Anterior cingulate cortex (tissue), 58 donors: ENCODE data around the gene TPRX1.
A peak's percentile ranks its signal among the peaks of the same experiment; 100 is the strongest.
"Not testable (repeated sequence)": the region's sequence is repeated elsewhere in the genome, so short reads cannot be mapped to it uniquely, and the experiment has no call there.

Experiments used
- DNase-seq, 58 donors: peaks; one replicate each; lab custom pipeline; 2025; lab: John Stamatoyannopoulos, UW

Gene TPRX1

DNA sequence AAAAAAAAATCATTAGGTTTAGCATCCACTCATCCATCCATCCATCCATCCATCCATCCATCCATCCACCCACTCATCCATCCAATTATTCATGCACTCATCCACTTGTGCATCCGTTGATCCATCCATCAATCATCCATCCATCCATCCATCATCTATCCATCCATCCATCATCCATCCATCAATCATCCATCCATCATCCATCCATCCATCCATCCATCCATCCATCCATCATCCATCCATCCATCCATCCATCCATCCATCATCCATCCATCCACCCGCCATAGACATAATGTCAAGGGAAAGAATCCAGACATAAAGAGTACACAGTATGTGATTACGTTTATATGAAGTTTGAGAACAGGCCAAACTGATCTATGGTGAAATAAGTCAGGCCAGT lies 34.8 kb downstream of the TPRX1 start:
- no peak for DNase-seq

DNA sequence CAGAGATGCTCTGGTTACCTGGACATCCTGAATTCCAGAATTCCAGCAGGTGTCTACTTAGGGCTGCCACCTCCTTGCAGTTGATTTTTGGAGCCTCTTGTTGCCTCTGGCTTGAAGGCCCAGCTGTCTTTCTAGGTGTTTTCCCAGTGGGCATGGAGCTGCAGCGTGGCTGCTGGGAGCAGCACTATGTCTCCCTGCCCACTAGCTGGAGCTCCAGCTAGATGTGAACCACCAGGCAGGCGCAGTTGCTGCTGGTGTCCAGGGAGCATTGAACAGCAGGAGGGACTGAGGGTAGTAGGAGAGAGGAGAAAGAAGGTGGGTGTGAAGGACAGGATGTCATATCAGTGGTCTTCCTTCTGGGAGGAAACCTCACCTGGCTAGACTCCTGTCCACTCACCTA lies 35.7 kb downstream of the TPRX1 start:
- DNase-seq: no peak

DNA sequence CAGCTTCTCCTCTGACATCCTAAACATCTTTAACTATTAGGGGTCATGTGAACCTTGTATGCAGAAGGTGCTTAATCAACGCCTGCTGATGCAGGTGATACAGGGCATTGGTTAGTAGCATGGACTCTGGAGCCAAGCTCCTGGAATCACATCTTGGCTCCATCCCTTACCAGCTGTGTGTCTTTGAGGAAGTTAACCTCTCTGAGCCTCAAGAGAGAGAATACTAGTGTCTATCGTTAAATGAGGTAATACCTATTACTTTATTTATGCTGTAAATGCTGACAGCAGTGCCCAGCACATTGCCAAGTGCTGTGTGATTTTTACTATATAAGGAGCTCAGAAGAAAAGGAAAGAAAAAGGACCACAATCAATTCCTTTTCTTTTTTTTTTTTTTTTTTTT lies 37.0 kb downstream of the TPRX1 start:
- no peak for DNase-seq

DNA sequence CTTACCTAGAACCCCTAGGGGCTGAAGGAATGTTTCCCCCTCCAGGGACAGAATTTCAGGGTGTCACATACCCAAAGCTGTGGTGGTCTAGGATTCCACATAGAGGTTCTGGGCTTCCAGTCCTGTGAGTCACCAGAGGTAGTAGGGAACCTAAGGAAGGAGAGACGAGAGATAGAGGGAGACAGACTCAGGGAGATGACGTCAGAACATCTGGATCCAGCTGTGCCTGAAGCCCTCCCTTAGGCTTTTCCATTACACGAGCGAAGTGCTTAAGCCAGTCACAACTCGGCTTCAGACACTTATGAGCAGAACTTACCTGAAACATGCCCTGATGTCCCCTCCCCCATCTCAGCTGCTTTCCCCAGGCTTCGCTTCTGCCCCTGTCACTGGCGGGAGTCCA lies 37.7 kb downstream of the TPRX1 start:
- DNase-seq: no peak

DNA sequence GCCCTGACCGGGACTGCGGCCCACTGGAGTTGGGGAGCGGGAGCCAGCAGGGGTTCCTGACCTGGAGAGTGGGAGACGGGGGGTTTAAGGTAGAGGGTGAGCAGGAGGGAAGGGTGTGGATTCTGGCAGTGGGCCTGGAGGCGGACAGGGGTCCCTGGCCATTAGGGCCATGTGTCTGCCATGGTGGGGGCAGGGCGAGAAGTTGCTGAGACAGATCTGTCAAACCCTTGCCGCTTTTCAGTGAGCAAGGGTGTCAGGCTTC lies 38.1 kb downstream of the TPRX1 start:
- no peak for DNase-seq

DNA sequence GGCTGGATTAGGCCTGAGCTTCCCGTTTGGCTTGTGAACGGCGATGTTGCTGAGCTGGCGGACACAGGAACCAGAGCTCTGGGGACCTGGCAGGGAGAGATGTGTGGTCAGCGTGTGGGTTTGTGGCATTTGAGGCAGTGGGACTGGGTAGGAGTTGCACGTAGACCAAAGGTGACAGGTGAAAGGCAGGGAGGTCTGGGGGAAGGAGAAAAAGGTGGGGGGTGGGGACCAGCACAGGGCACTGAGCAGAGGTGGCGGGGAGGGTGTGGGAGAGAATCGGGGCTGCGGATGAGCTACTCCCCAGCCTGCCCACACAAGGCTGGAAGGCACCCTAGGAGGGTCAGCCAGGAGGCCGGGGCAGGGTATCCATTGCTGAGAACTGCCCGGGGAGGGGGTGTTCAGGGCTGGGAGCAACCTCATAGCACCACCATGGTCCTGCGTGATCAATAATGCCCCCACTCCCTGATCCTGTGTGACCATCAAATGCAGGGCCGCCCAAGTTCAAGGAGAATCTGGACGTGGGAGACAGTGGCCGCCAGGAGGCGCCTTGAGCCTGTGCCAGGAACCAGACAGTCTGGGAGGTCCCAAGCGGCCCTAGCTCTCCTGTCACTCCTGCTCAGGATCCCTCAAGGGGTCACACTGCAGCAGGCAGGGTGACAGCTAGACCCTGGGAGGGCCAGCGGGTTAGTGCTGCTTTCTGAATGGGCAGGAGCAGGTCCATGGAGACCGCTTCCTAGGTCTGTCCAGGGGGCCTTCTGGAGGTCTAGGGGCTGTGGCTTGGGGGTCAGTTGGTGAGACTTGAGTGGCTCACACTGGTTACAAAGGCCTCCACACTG lies 38.6 kb downstream of the TPRX1 start:
- peak in 49 of 58 donors; percentile 2 to 76 (median 40) for DNase-seq

DNA sequence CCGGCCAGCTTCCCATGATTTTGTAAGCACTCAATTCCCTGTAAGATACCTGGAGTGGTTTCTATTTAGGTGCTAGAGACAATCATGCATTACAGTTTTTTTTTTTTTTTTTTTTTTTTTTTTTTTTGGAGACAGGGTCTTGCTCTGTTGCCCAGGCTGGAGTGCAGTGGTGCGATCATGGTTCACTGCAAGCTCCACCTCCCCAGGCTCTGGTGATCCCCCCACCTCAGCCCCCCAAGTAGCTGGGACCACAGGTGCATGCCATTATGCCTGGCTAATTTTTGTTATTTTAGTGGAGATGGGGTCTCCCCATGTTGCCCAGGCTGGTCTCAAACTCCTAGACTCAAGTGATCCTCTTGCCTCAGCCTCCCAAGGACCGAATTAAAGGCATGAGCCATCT lies 39.6 kb downstream of the TPRX1 start:
- DNase-seq: not testable (repeated sequence)

DNA sequence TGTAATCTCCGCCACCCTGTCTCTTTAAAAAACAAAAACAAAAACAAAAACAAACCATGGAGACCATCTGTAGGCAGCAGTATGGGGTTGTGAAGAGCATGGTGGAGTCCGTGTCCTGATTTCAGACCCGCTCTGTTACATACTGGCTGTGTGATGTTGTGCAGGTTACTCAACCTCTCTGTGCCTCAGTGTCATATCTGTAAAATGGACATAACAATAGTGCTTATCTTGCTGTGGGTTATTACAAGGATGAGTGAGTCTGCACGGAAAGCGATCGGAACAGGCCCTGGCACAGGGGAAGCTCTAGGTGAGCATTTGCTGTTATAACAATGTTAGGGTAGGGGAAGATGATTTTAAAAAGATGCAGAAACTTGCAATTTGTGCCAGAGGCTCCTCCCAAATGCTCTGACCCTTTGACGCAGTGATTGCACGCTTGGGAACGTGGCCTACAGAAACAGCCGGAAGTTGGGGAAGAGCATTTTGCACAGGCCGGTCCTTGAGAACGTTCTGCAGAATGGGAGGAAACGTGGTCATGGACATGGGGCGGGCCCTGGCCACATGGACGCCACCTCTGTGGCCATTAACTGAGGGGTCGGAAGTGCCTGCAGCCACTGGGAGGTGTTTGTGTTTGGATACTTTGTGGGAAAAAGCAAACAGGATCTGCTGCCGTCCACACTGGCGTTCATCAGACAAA lies 41.6 kb downstream of the TPRX1 start:
- no peak for DNase-seq

DNA sequence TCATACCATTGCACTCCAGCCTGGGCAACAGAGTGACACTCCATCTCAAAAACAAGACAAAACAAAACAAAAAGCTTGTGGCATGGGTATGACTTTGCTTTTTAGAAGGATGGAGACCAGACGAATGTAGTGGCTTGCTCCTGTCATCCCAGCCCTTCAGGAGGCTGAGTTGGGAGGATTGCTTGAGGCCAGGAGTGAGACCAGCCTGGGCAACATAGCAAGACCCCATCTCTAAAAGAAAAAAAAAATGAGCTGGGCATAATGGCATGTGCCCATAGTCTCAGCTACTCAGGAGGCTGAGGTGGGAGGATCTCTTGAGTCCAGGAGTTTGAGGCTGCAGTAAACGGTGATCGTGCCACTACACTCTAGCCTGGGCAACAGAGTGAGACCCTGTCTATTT lies 42.2 kb downstream of the TPRX1 start:
- no peak for DNase-seq

DNA sequence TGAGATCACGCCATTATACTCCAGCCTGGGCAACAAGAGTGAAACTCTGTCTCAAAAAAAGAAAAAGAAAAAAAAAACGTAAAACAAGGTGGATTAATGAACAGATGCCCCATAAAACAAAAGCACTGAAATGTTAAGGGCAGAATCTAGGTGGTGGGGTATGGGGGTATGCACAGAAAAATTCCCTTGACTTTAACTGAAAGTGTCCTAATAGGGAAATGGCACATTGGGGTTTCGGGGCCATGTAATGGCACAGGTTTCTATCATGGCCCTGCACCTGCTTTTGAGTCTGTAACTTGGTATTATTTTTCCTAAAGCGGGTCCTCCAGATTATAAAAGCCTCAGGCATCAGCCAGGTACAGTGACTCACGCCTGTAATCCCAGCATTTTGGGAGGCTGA lies 42.8 kb downstream of the TPRX1 start:
- no peak for DNase-seq

DNA sequence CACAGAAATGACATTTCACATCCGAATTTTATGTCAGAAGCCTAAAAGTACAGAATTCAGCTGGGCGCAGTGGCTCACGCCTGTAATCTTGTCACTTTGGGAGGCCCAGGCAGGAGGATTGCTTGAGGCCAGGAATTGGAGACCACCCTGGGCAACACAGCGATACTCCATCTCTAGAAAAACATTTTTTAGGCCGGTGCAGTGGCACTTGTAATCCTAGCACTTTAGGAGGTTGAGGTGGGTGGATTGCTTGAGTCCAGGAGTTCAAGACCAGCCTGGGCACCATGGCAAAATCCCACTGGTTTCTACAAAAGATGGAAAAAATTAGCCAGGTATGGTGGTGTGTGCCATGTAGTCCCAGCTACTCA lies 43.7 kb downstream of the TPRX1 start:
- DNase-seq: no peak

DNA sequence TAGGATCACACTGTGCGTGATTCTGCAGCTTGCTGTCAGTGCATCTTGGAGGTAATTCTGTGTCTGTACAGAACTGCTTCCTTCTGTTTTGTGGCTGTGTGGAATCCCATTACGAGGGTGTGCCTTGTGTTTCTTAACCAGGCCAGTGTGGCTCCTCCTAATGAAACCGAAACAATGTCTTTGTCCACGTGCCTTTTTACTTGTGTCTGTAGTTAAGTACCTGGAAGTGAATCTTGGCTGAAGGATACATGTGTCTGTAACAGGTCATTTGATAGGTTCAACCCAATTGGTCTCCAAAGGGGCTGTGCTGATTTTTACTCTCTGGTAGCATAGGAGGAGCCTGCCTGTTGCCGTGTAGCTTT lies 45.9 kb downstream of the TPRX1 start:
- DNase-seq: no peak

DNA sequence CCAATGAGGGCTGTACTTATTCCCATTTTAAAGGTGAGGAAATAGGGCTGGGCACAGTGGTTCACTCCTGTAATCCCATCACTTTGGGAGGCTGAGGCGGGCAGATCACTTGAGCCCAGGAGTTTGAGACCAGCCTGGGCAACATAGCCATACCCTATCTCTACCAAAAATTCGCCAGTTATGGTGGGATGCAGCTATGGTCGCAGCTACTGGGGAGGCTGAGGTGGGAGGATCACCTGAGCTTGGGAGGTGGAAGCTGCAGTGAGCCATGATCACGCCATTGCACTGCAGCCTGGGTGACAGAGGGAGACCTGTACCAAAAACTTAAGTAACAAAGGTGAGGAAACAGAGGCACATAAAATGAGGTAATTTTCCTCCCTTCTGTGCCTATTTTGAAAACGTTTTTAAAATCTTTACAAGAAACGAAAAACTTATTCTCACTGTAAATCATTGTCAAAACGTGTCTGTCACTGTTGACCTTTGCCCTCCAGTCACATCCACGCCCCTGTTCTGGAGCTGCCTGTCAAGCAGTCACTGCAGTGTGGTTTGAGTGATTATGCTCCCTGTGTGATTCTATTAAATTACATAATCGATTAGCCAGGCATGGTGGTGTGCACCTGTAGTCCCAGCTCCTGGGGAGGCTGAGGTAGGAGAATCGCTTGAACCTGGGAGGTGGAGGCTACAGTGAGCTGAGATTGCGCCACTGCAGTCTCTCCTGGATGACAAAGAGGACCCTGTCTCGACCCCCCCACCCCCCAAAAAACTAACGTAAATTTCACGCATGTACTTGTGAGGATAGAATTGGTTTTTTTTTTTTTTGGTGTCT lies 46.5 kb downstream of the TPRX1 start:
- no peak for DNase-seq

DNA sequence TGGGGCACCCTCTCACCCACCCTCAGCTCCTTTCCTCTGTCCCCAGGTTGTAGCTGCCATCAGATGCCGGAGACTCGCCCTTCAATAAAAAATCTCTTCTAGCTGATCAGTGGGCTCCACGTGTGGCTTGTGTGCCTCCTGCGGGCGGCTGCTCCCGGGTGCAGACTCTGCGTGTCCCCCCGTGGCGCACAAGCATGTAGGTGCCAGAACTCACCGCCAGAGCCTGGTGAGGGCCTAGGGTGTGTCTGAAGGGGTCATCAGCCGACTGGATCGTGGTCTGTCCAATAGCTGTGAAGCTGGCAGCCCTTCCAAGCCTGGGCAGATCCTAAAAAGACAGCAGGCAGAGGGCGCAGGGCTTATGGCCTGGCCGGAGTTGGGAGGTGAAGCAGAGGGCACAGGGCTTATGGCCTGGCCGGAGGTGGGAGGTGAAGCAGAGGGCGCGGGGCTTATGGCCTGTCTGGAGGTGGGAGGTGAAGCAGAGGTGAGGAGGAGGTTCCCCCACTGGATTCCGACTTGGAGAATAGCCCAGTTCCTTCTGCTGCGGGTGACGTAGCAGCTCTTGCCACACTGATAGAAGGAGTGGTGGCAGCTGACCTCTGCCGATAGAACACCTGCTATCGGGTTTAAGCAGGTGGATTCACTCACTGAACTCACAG lies 47.3 kb downstream of the TPRX1 start:
- DNase-seq: no peak

DNA sequence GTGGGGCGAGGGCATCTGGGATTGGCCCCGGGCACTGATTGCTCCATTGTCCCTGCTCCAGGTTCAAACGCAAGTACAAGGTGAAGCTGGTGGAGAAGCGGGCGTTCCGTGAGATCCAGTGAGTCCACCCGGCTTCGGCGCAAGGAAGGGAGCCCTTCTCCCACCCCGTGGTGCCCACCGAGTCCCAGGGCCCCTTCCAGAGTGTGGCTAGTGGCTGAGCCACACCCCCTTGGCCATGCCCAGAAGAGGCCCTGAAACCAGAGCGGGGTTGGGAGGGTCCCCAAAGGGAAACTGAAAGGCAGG lies 47.8 kb downstream of the TPRX1 start:
- DNase-seq: no peak

DNA sequence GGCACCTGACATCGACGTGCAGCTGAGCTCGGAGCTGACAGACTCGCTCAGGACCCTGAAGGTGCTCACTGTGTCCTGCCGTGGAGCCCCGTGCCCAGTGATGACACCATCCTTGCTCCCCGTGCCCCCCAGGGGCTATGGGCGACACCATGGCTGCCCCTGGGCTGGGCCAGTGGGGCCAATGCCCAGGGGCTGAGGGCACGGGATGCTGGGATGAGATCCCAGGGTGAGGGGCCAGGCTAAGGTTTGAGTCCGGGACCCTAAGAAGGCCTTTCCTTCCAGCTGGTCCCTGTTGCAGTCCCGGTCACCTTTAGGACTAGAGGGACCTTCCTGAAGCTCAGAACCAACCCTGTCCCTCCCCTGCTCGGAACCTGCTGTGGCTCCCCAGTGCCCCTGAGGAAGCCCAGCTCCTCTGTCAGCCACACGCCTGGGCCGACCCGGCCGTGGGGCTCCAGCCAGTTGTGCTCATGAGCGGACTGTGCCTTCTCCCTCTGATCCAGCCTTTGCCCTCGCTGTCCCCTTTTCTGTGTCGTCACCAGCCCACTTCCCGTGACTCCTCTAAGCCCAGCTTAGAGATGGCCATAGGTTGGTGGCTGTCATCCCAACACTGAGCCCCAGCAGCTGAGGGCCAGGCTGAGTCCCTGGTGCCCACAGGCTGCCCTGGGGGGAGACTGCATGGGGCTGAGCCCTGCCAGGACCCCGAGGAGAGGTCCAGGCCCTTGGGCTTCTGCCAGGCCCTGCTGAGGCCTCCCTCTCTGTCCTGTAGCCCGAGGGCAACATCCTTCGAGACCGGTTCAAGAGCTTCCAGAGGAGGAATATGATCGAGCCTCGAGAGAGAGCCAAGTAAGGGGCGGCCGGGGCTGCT lies 48.4 kb downstream of the TPRX1 start:
- DNase-seq: no peak

DNA sequence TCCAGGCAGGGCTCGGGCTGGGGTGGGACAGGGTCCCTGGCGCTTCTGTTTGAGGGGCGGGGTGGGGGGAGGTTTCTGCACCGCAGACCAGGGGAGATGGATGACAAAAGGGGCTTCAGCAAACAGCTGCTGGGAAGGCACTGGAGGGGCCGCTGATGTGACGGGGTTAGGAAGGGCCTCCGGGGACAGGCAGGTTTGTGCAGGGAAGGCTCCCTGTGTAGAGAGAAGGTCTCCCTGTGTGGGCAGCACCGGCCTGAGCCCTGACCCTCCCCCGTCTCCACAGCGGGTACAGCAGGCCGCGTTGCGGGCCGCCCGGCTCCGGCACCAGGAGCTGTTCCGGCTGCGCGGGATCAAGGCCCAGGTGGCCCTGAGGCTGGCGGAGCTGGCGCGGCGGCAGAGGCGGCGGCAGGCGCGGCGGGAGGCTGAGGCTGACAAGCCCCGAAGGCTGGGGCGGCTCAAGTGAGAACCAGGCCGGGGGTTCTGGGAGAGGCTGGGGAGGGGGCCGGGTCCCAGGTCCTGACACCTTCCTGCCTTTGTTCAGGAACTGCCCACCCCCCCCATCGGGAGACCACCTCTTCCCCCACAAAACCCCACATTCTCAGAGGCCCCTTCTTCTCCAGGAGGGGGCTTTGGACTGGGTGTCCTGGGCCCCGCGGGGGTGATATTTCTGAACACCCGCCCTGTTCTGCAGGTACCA lies 49.1 kb downstream of the TPRX1 start:
- no peak for DNase-seq

DNA sequence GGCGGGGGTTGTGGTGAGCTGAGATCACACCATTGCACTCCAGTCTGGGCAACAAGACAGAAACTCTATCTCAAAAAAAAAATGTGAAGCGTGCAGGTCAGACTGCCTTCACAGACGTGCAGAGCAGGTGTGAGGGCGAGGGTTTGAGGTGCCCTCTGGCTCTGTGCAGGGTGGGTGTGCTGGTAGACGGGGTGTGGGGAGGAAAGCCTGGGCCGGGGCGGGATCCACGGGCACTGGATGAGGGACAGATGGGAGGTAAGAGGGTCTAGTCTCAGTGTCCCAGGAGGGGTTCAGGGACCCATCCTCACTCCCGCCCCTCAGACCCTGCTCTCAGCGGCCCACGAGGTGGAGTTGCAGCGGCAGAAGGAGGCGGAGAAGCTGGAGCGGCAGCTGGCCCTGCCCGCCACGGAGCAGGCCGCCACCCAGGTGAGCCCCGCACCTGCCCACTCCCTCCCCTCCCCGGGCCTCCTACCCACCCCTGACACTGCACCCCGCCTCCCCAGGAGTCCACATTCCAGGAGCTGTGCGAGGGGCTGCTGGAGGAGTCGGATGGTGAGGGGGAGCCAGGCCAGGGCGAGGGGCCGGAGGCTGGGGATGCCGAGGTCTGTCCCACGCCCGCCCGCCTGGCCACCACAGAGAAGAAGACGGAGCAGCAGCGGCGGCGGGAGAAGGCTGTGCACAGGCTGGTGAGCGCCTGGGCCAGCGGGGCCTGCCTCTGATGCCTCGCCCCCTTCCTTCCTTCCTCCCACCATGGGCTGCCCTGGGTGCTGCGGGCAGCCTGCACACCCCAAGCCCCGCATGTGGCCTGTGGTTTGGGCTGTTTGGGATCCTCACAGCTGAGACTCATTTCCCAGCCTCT lies 49.9 kb downstream of the TPRX1 start:
- DNase-seq: no peak
